Testis (tissue), 2 donors: ENCODE results near the gene MXRA5.
"Not testable (repeated sequence)": the region's sequence is repeated elsewhere in the genome, so short reads cannot be mapped to it uniquely, and the experiment has no call there.

Source experiments
- CTCF ChIP-seq, 3 experiments: fragments of 450-650 bp in 2 of 3; fragments of 200-600 bp in 1 of 3; sonication (generic) in 1 of 3; IDR thresholded peaks; one replicate each; pipeline ENCODE4 v1.5.1; 2016 to 2019; ENCODE audit warnings: antibody characterized with exemption in 3 of 3, mild to moderate bottlenecking in 2 of 3, moderate library complexity in 1 of 3
- POLR2A ChIP-seq: fragments of 450-650 bp; IDR thresholded peaks from one replicate; pipeline ENCODE4 v1.6.1; 2017; ENCODE audit warnings: antibody characterized with exemption, mild to moderate bottlenecking, moderate library complexity

GRCh38 chrX:3352741-3353140, 6.3 kb upstream of the MXRA5 start:
- TF ChIP-seq CTCF (IDR thresholded peaks at IDR 0.05); POLR2A: not testable (repeated sequence)
